GM23338 (cell line): Measurements from ENCODE around the gene SC5D. TPM values are rescaled to one million over a fixed set of nuclear protein-coding genes. Genes with fewer than 3 reads are reported as not detected.

ENCODE experiments used
- ATAC-seq: fragments of 200-7000 bp; cut with Tn5 transposase; 3 replicates; pipeline ENCODE4 v1.9.1; 2020
- DNase-seq: peaks from one replicate; pipeline ENCODE4 v3.0.0-alpha.2; 2015; ENCODE audit warnings: low spot score
- H2AFZ ChIP-seq: fragments of 200-600 bp; sonication (generic); 2 replicates; pipeline ENCODE4 v1.8.0; 2016; ENCODE audit warnings: antibody characterized with exemption, mild to moderate bottlenecking, moderate library complexity
- H3F3A ChIP-seq: fragments of 200-600 bp; sonication (generic); replicated peaks from 2 replicates; pipeline ENCODE4 v1.8.0; 2017; ENCODE audit warnings: antibody characterized with exemption, mixed run types, low read depth
- H3K27ac ChIP-seq: fragments of 200-600 bp; sonication (generic); 2 replicates; pipeline ENCODE4 v1.6.1; 2016; ENCODE audit warnings: low read depth
- H3K27me3 ChIP-seq: fragments of 200-600 bp; sonication (generic); 2 replicates; pipeline ENCODE4 v1.8.0; 2016; ENCODE audit warnings: mild to moderate bottlenecking, mixed run types, moderate library complexity; ENCODE audit not compliant: insufficient read depth
- H3K36me3 ChIP-seq: fragments of 200-600 bp; sonication (generic); 2 replicates; pipeline ENCODE4 v1.8.0; 2016; ENCODE audit warnings: mild to moderate bottlenecking; ENCODE audit not compliant: insufficient read depth
- H3K4me1 ChIP-seq: fragments of 200-600 bp; sonication (generic); 2 replicates; pipeline ENCODE4 v1.8.0; 2016; ENCODE audit warnings: mild to moderate bottlenecking, moderate library complexity; ENCODE audit not compliant: insufficient read depth
- H3K4me2 ChIP-seq: fragments of 200-600 bp; sonication (generic); 2 replicates; pipeline ENCODE4 v1.7.1; 2017; ENCODE audit warnings: mixed run types
- H3K4me3 ChIP-seq: fragments of 200-600 bp; sonication (generic); 2 replicates; pipeline ENCODE4 v1.6.1; 2016; ENCODE audit warnings: mixed run types
- H3K79me2 ChIP-seq: fragments of 200-600 bp; sonication (generic); replicated peaks from 2 replicates; pipeline ENCODE4 v1.8.0; 2017; ENCODE audit warnings: mild to moderate bottlenecking; ENCODE audit not compliant: insufficient read depth
- H3K9me2 ChIP-seq: fragments of 200-600 bp; sonication (generic); 2 replicates; pipeline ENCODE4 v1.8.0; 2017; ENCODE audit not compliant: insufficient read depth
- H4K20me1 ChIP-seq: fragments of 200-600 bp; sonication (generic); replicated peaks from 2 replicates; pipeline ENCODE4 v1.8.0; 2017; ENCODE audit warnings: mild to moderate bottlenecking; ENCODE audit not compliant: insufficient read depth
- H3K27ac Mint-ChIP-seq: 2 replicates; pipeline ENCODE4 v1.8.0; 2020; ENCODE audit warnings: inconsistent platforms, mild to moderate bottlenecking, moderate library complexity, mixed read lengths
- H3K27me3 Mint-ChIP-seq: 3 replicates; pipeline ENCODE4 v1.8.0; 2022; ENCODE audit warnings: low read depth, mild to moderate bottlenecking, moderate library complexity, mixed read lengths, inconsistent platforms; ENCODE audit not compliant: insufficient read depth, poor library complexity
- H3K36me3 Mint-ChIP-seq: 3 replicates; pipeline ENCODE4 v1.8.0; 2021; ENCODE audit warnings: low read depth, mild to moderate bottlenecking, inconsistent platforms, moderate library complexity, mixed read lengths
- H3K4me1 Mint-ChIP-seq: 3 replicates; pipeline ENCODE4 v1.8.0; 2020; ENCODE audit warnings: mild to moderate bottlenecking, inconsistent platforms, mixed read lengths
- H3K4me3 Mint-ChIP-seq: 3 replicates; pipeline ENCODE4 v1.8.0; 2021; ENCODE audit warnings: moderate library complexity, mild to moderate bottlenecking, inconsistent platforms, mixed read lengths
- H3K9me3 Mint-ChIP-seq: 3 replicates; pipeline ENCODE4 v1.8.0; 2020; ENCODE audit warnings: moderate library complexity, mild to moderate bottlenecking, inconsistent platforms, mixed read lengths
- EZH2 ChIP-seq: fragments of 200-600 bp; sonication (generic); IDR thresholded peaks from one replicate; pipeline ENCODE4 v1.8.0; 2017; ENCODE audit warnings: antibody characterized with exemption, mild to moderate bottlenecking, low read depth; ENCODE audit not compliant: unreplicated experiment
- JUNB ChIP-seq: IDR thresholded peaks from one replicate; pipeline ENCODE4 v1.6.1; 2016; ENCODE audit warnings: antibody characterized with exemption; ENCODE audit not compliant: unreplicated experiment
- NANOG ChIP-seq: IDR thresholded peaks from 2 replicates; pipeline ENCODE4 v1.6.1; 2016; ENCODE audit warnings: antibody characterized with exemption, borderline replicate concordance
- POLR2AphosphoS5 ChIP-seq: IDR thresholded peaks from 2 replicates; pipeline ENCODE4 v1.6.1; 2016; ENCODE audit warnings: antibody characterized with exemption, low read depth
- STAT1 ChIP-seq: IDR thresholded peaks from one replicate; pipeline ENCODE4 v1.6.1; 2016; ENCODE audit warnings: antibody characterized with exemption; ENCODE audit not compliant: unreplicated experiment
- ZNF331 ChIP-seq: fragments of 250-450 bp; sonication (Bioruptor Pico); IDR thresholded peaks from 2 replicates; pipeline ENCODE4 v1.5.0; 2020; ENCODE audit warnings: low read depth, mild to moderate bottlenecking, moderate library complexity
- polyA plus RNA-seq: library from polyadenylated mRNA; unstranded; fragments of >200 nt; fragmentation: Nextera tagmentation; extraction: Ambion mirVana; gene quantifications from 2 replicates; pipeline ENCODE4 v1.2.1, GENCODE V29; 2016
- total RNA-seq: library from RNA; depleted of rRNA; stranded (reverse); fragments of >200 nt; shearing (Covaris generic); gene quantifications from 2 replicates; pipeline ENCODE4 v1.2.3, GENCODE V29; 2014
- TF ChIP-seq, protein P1 (sequence below): IDR thresholded peaks from one replicate; pipeline ENCODE4 v1.6.1; 2018; ENCODE audit warnings: antibody characterized with exemption; ENCODE audit not compliant: unreplicated experiment
- TF ChIP-seq, protein P2 (sequence below), 2 experiments: fragments of 200-600 bp in 1 of 2; sonication (generic) in 1 of 2; conservative IDR thresholded peaks; 2 replicates each; pipeline versions ENCODE4 v1.5.1 to v1.6.1; 2016 to 2017; ENCODE audit warnings: antibody characterized with exemption in 2 of 2, low read depth in 2 of 2, mild to moderate bottlenecking in 2 of 2, moderate library complexity in 1 of 2

The SC5D gene
- total and polyA plus RNA-seq, 2 experiments from 2014 or later = 79.0 to 138 TPM

DNA sequence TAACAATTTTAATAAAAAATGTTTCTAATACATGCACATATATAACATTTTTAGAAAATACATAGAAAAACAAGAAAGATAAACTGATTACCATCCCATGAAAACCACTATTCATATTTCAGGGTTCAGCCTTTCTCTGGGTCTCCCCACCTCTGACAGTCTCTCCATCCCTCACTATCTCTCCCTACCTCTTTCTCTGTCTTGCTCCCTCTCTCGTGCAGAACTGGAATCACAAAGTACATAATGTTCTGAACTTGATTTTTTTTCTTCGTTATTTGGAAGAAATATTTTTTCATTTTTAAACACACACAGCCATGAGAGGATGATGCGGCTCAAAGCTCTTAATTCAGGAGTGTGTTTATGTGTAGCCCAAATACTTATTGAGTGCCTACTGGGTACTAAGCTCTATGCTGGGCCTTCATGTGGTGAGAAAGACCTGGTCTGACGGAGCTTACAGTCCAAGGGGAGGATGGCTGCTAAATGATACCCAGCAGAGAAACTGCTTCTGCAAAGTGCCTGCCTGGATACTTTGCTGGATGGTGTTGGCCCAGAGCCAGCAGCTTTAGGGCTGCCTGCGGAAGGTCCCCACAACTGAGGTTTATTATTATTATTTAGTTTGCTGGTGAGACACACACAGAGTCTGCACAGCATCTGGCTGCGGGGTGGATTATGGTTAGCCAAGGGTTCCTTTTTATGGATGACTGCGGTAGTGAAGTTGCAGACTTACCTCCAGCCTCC is 42.6 kb downstream of the SC5D start:
- Histone ChIP-seq H3K4me1 (no peaks in the 10 kb centered on the region), H3F3A (no peaks in the 10 kb centered on the region), H3K27ac (no peak overlapping the region), H3K4me3 (no peak overlapping the region), H3K79me2 (no peaks in the 10 kb centered on the region), H2AFZ (peak overlapping the region; percentile 6; the same call in 1 of the 2 replicates), H3K27me3 (no peaks in the 10 kb centered on the region), H3K4me2 (no peak overlapping the region), H4K20me1 (no peaks in the 10 kb centered on the region), H3K9me2 (0 out of 2 replicates have a peak, but pooled peaks cover 7% of the 10 kb centered on the region), H3K36me3 (no peaks in the 10 kb centered on the region)
- H3K27ac Mint-ChIP-seq = no peak overlapping the region
- TF ChIP-seq, protein P1, sequence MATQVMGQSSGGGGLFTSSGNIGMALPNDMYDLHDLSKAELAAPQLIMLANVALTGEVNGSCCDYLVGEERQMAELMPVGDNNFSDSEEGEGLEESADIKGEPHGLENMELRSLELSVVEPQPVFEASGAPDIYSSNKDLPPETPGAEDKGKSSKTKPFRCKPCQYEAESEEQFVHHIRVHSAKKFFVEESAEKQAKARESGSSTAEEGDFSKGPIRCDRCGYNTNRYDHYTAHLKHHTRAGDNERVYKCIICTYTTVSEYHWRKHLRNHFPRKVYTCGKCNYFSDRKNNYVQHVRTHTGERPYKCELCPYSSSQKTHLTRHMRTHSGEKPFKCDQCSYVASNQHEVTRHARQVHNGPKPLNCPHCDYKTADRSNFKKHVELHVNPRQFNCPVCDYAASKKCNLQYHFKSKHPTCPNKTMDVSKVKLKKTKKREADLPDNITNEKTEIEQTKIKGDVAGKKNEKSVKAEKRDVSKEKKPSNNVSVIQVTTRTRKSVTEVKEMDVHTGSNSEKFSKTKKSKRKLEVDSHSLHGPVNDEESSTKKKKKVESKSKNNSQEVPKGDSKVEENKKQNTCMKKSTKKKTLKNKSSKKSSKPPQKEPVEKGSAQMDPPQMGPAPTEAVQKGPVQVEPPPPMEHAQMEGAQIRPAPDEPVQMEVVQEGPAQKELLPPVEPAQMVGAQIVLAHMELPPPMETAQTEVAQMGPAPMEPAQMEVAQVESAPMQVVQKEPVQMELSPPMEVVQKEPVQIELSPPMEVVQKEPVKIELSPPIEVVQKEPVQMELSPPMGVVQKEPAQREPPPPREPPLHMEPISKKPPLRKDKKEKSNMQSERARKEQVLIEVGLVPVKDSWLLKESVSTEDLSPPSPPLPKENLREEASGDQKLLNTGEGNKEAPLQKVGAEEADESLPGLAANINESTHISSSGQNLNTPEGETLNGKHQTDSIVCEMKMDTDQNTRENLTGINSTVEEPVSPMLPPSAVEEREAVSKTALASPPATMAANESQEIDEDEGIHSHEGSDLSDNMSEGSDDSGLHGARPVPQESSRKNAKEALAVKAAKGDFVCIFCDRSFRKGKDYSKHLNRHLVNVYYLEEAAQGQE = no peak
- TF ChIP-seq JUNB = no peak
- TF ChIP-seq, protein P2, sequence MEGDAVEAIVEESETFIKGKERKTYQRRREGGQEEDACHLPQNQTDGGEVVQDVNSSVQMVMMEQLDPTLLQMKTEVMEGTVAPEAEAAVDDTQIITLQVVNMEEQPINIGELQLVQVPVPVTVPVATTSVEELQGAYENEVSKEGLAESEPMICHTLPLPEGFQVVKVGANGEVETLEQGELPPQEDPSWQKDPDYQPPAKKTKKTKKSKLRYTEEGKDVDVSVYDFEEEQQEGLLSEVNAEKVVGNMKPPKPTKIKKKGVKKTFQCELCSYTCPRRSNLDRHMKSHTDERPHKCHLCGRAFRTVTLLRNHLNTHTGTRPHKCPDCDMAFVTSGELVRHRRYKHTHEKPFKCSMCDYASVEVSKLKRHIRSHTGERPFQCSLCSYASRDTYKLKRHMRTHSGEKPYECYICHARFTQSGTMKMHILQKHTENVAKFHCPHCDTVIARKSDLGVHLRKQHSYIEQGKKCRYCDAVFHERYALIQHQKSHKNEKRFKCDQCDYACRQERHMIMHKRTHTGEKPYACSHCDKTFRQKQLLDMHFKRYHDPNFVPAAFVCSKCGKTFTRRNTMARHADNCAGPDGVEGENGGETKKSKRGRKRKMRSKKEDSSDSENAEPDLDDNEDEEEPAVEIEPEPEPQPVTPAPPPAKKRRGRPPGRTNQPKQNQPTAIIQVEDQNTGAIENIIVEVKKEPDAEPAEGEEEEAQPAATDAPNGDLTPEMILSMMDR (conservative IDR thresholded peaks at IDR 0.05; ENCODE audit: low read depth in 2 of 2) = peak in 1 of 2 experiments; percentile 11; a peak in 1 of 4 replicates
- TF ChIP-seq STAT1 = no peak
- no peaks in the 10 kb centered on the region for H3K27me3 Mint-ChIP-seq
- DNase-seq = no peak
- no peaks in the 10 kb centered on the region for H3K9me3 Mint-ChIP-seq
- no peak overlapping the region for H3K4me3 Mint-ChIP-seq
- peak; percentile 49; the same call in 2 of the 3 replicates for ATAC-seq
- H3K36me3 Mint-ChIP-seq = no peaks in the 10 kb centered on the region
- H3K4me1 Mint-ChIP-seq = peaks cover 6% of the 10 kb centered on the region; the same call in 2 of the 3 replicates

DNA sequence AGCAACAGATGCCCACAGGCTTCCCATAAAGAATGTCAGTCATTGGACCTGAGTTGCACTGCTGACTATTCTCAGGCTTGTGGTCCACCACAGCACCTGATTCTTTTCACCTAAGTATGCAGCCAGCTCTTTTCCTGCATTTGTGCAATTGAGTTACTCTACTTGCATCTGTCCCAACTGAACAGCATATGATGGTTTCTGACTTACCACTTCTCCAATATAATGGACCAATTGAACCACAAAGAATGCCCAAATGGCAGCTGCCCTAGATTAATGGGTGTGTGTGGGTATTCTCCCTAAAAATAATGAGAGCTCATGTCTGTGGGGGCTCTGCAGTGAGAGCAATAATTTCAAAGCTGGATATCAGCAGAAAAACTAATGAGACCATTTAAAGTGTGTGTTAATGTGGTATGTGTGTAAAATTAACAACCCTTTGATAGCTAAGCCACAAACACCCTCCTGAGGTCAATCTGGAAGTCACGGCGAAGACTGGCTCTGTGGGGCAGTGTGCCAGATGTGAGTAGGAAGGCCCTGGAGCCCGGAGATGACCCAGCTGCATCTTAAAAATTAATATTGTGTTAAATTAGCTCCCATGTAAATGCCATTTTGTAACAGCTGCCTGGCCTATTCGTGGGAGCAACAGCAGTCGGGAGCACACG is 43.8 kb downstream of the SC5D start:
- DNase-seq (no peak), ATAC-seq (no peak)
- Histone ChIP-seq H3K27me3 (no peaks in the 10 kb centered on the region), H4K20me1 (no peaks in the 10 kb centered on the region), H3F3A (no peaks in the 10 kb centered on the region), H3K36me3 (no peaks in the 10 kb centered on the region), H3K27ac (no peak overlapping the region), H3K4me1 (no peaks in the 10 kb centered on the region), H3K9me2 (0 out of 2 replicates have a peak, but pooled peaks cover 7% of the 10 kb centered on the region), H3K79me2 (no peaks in the 10 kb centered on the region), H2AFZ (no peak overlapping the region), H3K4me3 (no peak overlapping the region), H3K4me2 (no peak overlapping the region)
- Mint-ChIP-seq H3K27me3 (no peaks in the 10 kb centered on the region), H3K36me3 (no peaks in the 10 kb centered on the region), H3K4me3 (no peak overlapping the region), H3K4me1 (peaks cover 6% of the 10 kb centered on the region; the same call in 2 of the 3 replicates), H3K27ac (no peak overlapping the region), H3K9me3 (no peaks in the 10 kb centered on the region)
- TF ChIP-seq, protein P2 (conservative IDR thresholded peaks at IDR 0.05; ENCODE audit: low read depth in 2 of 2) = no peak
- TF ChIP-seq ZNF331 (CRISPR knock-in tag) (no peak), EZH2 (no peak), POLR2AphosphoS5 (no peak), JUNB (no peak), NANOG (no peak)
